HG03066 (cell line): ENCODE results near the gene PEAK3.

ENCODE experiments used
- ATAC-seq: cut with Tn5 transposase; IDR thresholded peaks from one replicate; pipeline ENCODE4 v1.9.1; 2021; ENCODE audit warnings: low read depth; ENCODE audit not compliant: unreplicated experiment

PEAK3 gene

GRCh38 chr19:2273356-2274184 lies 8.4 kb downstream of the PEAK3 start:
- no peak for ATAC-seq

GRCh38 chr19:2271234-2272103 lies 10.5 kb downstream of the PEAK3 start:
- no peak for ATAC-seq

GRCh38 chr19:2270423-2271233 lies 11.3 kb downstream of the PEAK3 start:
- no peak for ATAC-seq

- ATAC-seq = no peak
Measured at GRCh38 chr19:2270157-2270422, 11.9 kb downstream of the PEAK3 start.

- peak; percentile 38 for ATAC-seq
Measured at GRCh38 chr19:2269244-2270156, 12.5 kb downstream of the PEAK3 start.

GRCh38 chr19:2268861-2269243 lies 13.1 kb downstream of the PEAK3 start:
- no peak for ATAC-seq

- no peak for ATAC-seq
Measured at GRCh38 chr19:2268480-2268830, 13.5 kb downstream of the PEAK3 start.

GRCh38 chr19:2266183-2266993 lies 15.6 kb downstream of the PEAK3 start:
- no peak for ATAC-seq

GRCh38 chr19:2261438-2262172 lies 20.4 kb downstream of the PEAK3 start:
- no peak for ATAC-seq

GRCh38 chr19:2260341-2260805 lies 21.6 kb downstream of the PEAK3 start:
- no peak for ATAC-seq

GRCh38 chr19:2259336-2259735 lies 22.6 kb downstream of the PEAK3 start:
- ATAC-seq = no peak

- no peak for ATAC-seq
Measured at GRCh38 chr19:2255982-2256685, 25.8 kb downstream of the PEAK3 start, which contains the start of gene JSRP1. Gene JSRP1 (minus strand): TSS chr19:2256417. CDS start chr19:2255314, 1,103 bp downstream.

- ATAC-seq = no peak
Measured at GRCh38 chr19:2255112-2255845, 26.7 kb downstream of the PEAK3 start.

GRCh38 chr19:2254064-2254872 lies 27.7 kb downstream of the PEAK3 start:
- ATAC-seq = no peak

- ATAC-seq = no peak
Measured at GRCh38 chr19:2253106-2254063, 28.6 kb downstream of the PEAK3 start.
